ENCODE results near the gene ATAD5.

DNA sequence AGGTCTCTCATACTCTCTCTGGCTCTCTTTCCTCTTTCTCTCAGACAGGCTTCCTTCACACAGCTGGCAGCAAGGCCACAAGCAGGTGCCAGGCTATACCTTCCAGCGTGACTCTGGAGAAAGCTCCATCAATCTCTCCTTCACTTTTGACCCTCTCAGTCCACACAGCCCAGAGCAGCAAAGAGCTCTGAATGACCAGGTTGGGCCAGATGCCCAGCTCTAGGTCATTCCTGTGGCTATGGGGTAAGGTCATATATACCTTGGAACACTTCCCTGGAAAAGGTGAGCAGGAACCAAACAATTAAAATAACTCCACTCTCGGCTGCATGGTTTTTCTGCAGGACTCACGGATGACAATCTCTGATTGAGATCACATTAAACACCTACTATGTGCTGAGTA lies 98.7 kb downstream of the ATAD5 start:
- TF ChIP-seq, protein P1, sequence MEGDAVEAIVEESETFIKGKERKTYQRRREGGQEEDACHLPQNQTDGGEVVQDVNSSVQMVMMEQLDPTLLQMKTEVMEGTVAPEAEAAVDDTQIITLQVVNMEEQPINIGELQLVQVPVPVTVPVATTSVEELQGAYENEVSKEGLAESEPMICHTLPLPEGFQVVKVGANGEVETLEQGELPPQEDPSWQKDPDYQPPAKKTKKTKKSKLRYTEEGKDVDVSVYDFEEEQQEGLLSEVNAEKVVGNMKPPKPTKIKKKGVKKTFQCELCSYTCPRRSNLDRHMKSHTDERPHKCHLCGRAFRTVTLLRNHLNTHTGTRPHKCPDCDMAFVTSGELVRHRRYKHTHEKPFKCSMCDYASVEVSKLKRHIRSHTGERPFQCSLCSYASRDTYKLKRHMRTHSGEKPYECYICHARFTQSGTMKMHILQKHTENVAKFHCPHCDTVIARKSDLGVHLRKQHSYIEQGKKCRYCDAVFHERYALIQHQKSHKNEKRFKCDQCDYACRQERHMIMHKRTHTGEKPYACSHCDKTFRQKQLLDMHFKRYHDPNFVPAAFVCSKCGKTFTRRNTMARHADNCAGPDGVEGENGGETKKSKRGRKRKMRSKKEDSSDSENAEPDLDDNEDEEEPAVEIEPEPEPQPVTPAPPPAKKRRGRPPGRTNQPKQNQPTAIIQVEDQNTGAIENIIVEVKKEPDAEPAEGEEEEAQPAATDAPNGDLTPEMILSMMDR (optimal IDR thresholded peaks at IDR 0.05 in 1 of 3, IDR thresholded peaks at IDR 0.05 in 1 of 3, conservative IDR thresholded peaks at IDR 0.05 in 1 of 3; ENCODE audit: extremely low read depth in 1 of 3, insufficient read depth in 2 of 3, low read length in 3 of 3): no peak
- TF ChIP-seq EZH2 (IDR thresholded peaks at IDR 0.05; ENCODE audit: low read length): no peak
